IMR-90 (cell line): Measurements from ENCODE around the gene ANKRD16.

ENCODE experiments used
- BHLHE40 ChIP-seq: fragments of 150-350 bp; IDR thresholded peaks from 2 replicates; pipeline ENCODE4 v1.6.1; 2016; ENCODE audit warnings: mild to moderate bottlenecking, low read depth, low read length
- FOS ChIP-seq: fragments of 150-350 bp; IDR thresholded peaks from 2 replicates; pipeline ENCODE4 v1.6.1; 2016; ENCODE audit warnings: low read depth, low read length
- MAFK ChIP-seq: IDR thresholded peaks from 2 replicates; pipeline ENCODE4 v1.6.1; 2012; ENCODE audit warnings: low read depth, low read length, improper control_type of control experiment
- MAZ ChIP-seq: IDR thresholded peaks from 2 replicates; pipeline ENCODE4 v1.6.1; 2012; ENCODE audit warnings: low read depth, mild to moderate bottlenecking, low read length, improper control_type of control experiment, moderate library complexity, borderline replicate concordance
- NFE2L2 ChIP-seq: fragments of 150-350 bp; IDR thresholded peaks from 2 replicates; pipeline ENCODE4 v1.6.1; 2016; ENCODE audit warnings: low read depth, mild to moderate bottlenecking, low read length
- POLR2A ChIP-seq: IDR thresholded peaks from 2 replicates; pipeline ENCODE4 v1.6.1; 2012; ENCODE audit warnings: mild to moderate bottlenecking, low read depth, low read length
- RAD21 ChIP-seq: IDR thresholded peaks from 2 replicates; pipeline ENCODE4 v1.6.1; 2012; ENCODE audit warnings: low read length, improper control_type of control experiment
- RCOR1 ChIP-seq: IDR thresholded peaks from 2 replicates; pipeline ENCODE4 v1.6.1; 2012; ENCODE audit warnings: mild to moderate bottlenecking, low read length, improper control_type of control experiment; ENCODE audit not compliant: insufficient replicate concordance
- SMC3 ChIP-seq: fragments of 150-350 bp; IDR thresholded peaks from 2 replicates; pipeline ENCODE4 v1.6.1; 2016; ENCODE audit warnings: low read depth, mild to moderate bottlenecking, antibody characterized with exemption, low read length, moderate library complexity
- USF2 ChIP-seq: fragments of 150-350 bp; IDR thresholded peaks from 2 replicates; pipeline ENCODE4 v1.6.1; 2017; ENCODE audit warnings: mild to moderate bottlenecking, antibody characterized with exemption, low read length, low read depth
- TF ChIP-seq, protein P1 (sequence below): conservative IDR thresholded peaks from 2 replicates; pipeline ENCODE4 v1.5.1; 2012; ENCODE audit warnings: mild to moderate bottlenecking, low read depth, low read length, improper control_type of control experiment
- TF ChIP-seq, protein P2 (sequence below): fragments of 150-350 bp; IDR thresholded peaks from 2 replicates; pipeline ENCODE4 v1.6.1; 2016; ENCODE audit warnings: low read depth, mild to moderate bottlenecking, low read length, moderate library complexity, borderline replicate concordance

DNA sequence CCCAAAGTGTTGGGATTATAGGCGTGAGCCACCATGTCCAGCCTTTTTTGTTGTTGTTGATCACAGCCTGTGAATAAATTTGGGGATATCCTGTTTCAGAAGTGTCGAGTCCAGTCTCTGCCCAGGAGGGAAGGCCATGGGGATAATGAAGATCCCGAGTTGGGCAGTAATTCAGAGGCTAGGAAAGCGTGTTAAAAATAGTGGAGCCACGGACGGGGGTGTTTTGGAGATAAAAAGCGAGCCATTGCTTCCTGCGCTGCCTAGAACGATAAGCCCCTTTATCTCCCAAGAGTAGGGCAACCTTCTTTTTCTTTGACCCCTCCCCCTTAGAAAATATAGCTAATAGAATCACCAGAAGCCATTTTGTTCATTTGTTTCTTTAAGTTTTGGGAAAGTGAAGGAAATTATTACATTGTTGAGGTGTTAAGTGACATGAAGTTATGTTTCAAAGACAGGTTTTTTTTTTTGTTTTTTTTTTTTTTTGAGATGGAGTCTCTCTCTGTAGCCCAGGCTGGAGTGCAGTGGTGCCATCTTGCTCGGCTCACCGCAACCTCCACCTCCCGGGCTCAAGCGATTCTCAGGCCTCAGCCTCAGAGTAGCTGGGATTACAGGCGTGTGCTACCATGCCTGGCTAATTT is 44.3 kb upstream of the ANKRD16 start:
- TF ChIP-seq FOS (no peak), SMC3 (no peak), POLR2A (no peak), USF2 (no peak), BHLHE40 (no peak), RAD21 (no peak), MAZ (no peak), MAFK (no peak), NFE2L2 (no peak), RCOR1 (no peak)
- TF ChIP-seq, protein P1, sequence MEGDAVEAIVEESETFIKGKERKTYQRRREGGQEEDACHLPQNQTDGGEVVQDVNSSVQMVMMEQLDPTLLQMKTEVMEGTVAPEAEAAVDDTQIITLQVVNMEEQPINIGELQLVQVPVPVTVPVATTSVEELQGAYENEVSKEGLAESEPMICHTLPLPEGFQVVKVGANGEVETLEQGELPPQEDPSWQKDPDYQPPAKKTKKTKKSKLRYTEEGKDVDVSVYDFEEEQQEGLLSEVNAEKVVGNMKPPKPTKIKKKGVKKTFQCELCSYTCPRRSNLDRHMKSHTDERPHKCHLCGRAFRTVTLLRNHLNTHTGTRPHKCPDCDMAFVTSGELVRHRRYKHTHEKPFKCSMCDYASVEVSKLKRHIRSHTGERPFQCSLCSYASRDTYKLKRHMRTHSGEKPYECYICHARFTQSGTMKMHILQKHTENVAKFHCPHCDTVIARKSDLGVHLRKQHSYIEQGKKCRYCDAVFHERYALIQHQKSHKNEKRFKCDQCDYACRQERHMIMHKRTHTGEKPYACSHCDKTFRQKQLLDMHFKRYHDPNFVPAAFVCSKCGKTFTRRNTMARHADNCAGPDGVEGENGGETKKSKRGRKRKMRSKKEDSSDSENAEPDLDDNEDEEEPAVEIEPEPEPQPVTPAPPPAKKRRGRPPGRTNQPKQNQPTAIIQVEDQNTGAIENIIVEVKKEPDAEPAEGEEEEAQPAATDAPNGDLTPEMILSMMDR: no peak
- TF ChIP-seq, protein P2, sequence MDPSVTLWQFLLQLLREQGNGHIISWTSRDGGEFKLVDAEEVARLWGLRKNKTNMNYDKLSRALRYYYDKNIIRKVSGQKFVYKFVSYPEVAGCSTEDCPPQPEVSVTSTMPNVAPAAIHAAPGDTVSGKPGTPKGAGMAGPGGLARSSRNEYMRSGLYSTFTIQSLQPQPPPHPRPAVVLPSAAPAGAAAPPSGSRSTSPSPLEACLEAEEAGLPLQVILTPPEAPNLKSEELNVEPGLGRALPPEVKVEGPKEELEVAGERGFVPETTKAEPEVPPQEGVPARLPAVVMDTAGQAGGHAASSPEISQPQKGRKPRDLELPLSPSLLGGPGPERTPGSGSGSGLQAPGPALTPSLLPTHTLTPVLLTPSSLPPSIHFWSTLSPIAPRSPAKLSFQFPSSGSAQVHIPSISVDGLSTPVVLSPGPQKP: no peak
